NCI-H774 (cell line): Measurements from ENCODE around the gene PRELID2.
"Not testable (repeated sequence)": the region's sequence is repeated elsewhere in the genome, so short reads cannot be mapped to it uniquely, and the experiment has no call there.

Experiments used
- DNase-seq: peaks from one replicate; lab custom pipeline; 2025; lab: John Stamatoyannopoulos, UW

The PRELID2 gene

GRCh38 chr5:145834917-145835847 is at the start of gene PRELID2:
PRELID2 (minus strand) TSS chr5:145835342; CDS start chr5:145835251, 91 bp downstream.
- no peak for DNase-seq

GRCh38 chr5:145874765-145875164 is 39.6 kb upstream of the PRELID2 start:
- DNase-seq: no peak

- no peak for DNase-seq
These were observed 37.8 kb upstream of the PRELID2 start, which contains the start of gene GRXCR2 for GRCh38 chr5:145872914-145873313. GRXCR2 (minus strand) TSS chr5:145873014; CDS start chr5:145872968, 46 bp downstream.

- DNase-seq: no peak
These were observed 37.3 kb upstream of the PRELID2 start for GRCh38 chr5:145872486-145872885.

GRCh38 chr5:145869753-145870152 is 34.6 kb upstream of the PRELID2 start:
- DNase-seq: no peak

GRCh38 chr5:145867806-145868205 is 32.7 kb upstream of the PRELID2 start:
- no peak for DNase-seq

- not testable (repeated sequence) for DNase-seq
These were observed 29.3 kb upstream of the PRELID2 start for GRCh38 chr5:145864432-145864831.

GRCh38 chr5:145863003-145863402 is 27.9 kb upstream of the PRELID2 start:
- DNase-seq: no peak

- no peak for DNase-seq
These were observed 24.8 kb upstream of the PRELID2 start for GRCh38 chr5:145859897-145860296.

GRCh38 chr5:145859453-145859852 is 24.3 kb upstream of the PRELID2 start:
- DNase-seq: no peak

- no peak for DNase-seq
These were observed 23.8 kb upstream of the PRELID2 start for GRCh38 chr5:145858959-145859358.

GRCh38 chr5:145856285-145856818 is 21.2 kb upstream of the PRELID2 start:
- no peak for DNase-seq

- peak; percentile 29 for DNase-seq
These were observed 20.7 kb upstream of the PRELID2 start for GRCh38 chr5:145855763-145856267.

GRCh38 chr5:145854651-145855258 is 19.6 kb upstream of the PRELID2 start:
- no peak for DNase-seq

GRCh38 chr5:145853781-145854376 is 18.7 kb upstream of the PRELID2 start:
- no peak for DNase-seq

- DNase-seq: no peak
These were observed 17.8 kb upstream of the PRELID2 start for GRCh38 chr5:145852990-145853389.

- no peak for DNase-seq
These were observed 13.7 kb upstream of the PRELID2 start for GRCh38 chr5:145848854-145849253.

GRCh38 chr5:145847499-145848497 is 12.7 kb upstream of the PRELID2 start:
- no peak for DNase-seq

- no peak for DNase-seq
These were observed 10.9 kb upstream of the PRELID2 start for GRCh38 chr5:145846081-145846480.

GRCh38 chr5:145841299-145841698 is 6.2 kb upstream of the PRELID2 start:
- no peak for DNase-seq
